ENCODE data around the gene ANKRD34B. TPM values are rescaled to one million over a fixed set of nuclear protein-coding genes. Genes with fewer than 3 reads are reported as not detected.

Gene ANKRD34B
- total RNA-seq, 1 experiment from 2014 or later: not detected

DNA sequence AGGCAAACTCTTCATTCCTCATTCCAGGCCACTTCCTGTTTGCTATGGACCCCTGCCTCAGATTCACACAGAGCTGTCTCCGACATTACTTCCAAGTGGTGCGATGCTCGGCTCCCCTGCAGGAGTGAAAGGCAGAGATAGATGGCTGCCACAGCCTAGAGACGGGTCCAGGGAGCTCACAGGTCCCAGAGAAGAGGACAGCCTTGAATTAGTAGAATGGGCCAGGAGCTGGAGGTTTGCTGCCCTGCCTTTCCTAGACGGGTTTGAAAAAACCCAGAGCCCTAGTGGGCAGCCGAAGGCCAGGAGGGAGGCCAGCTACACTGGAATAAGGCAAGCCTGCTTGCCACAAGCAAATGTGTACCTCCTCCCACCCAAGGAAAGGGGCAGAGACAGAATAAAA, 1.8 kb downstream of the ANKRD34B start:
- no peak overlapping the region for H3K27ac ChIP-seq (ENCODE audit: low read depth, low read length)
- RAD21 ChIA-PET (ENCODE audit: low non-redundant PET in 1 of 2, low total read pairs in 2 of 2, uncharacterized antibody in 2 of 2, unreplicated experiment in 2 of 2): no interaction called here
- no TSS peak for BruUV-seq (replicated peaks)
- no peak overlapping the region for H2AFZ ChIP-seq (ENCODE audit: low read depth, low read length, poor library complexity, severe bottlenecking)
- no peak overlapping the region for H3K9ac ChIP-seq (ENCODE audit: low read length)
- no peak overlapping the region for H3K4me3 ChIP-seq (replicated peaks in 1 of 2; ENCODE audit: low read depth in 1 of 2, low read length in 2 of 2)
- H3K4me1 ChIP-seq (ENCODE audit: control insufficient read depth in 1 of 2, insufficient read depth in 2 of 2, low read length in 2 of 2): peaks cover 0 to 3% of the 10 kb centered on the region in 2 experiments; a peak in 1 of 4 replicates
- H3K4me2 ChIP-seq (ENCODE audit: low read length): no peak overlapping the region
- intact Hi-C loops (cut with micrococcal nuclease): no loop called here
- H3K27me3 ChIP-seq (ENCODE audit: insufficient read depth, low read length): no peaks in the 10 kb centered on the region
- no peaks in the 10 kb centered on the region for H3K36me3 ChIP-seq (ENCODE audit: control insufficient read depth in 1 of 2, insufficient read depth in 2 of 2, low read length in 2 of 2)
- CTCF ChIA-PET: no interaction called here
- H3K79me2 ChIP-seq (ENCODE audit: insufficient read depth, low read length): no peaks in the 10 kb centered on the region
- no peak for ATAC-seq
- no peak for DNase-seq (ENCODE audit: low read depth, low spot score)
- H3K9me3 ChIP-seq (ENCODE audit: control insufficient read depth in 1 of 2, insufficient read depth in 1 of 2, low read depth in 1 of 2, low read length in 2 of 2): no peaks in the 10 kb centered on the region
- POLR2A ChIA-PET: no interaction called here
- H4K20me1 ChIP-seq (ENCODE audit: insufficient read depth): no peaks in the 10 kb centered on the region
- no peaks in the 10 kb centered on the region for H3K9me2 ChIP-seq (ENCODE audit: insufficient read depth)
- TF ChIP-seq REST (IDR thresholded peaks at IDR 0.05; ENCODE audit: low read depth) (no peak), FOSL1 (IDR thresholded peaks at IDR 0.05; ENCODE audit: low read depth) (no peak), EZH2 (IDR thresholded peaks at IDR 0.05) (no peak), SIN3A (IDR thresholded peaks at IDR 0.05; ENCODE audit: low read depth) (no peak)
- TF ChIP-seq, protein P1, sequence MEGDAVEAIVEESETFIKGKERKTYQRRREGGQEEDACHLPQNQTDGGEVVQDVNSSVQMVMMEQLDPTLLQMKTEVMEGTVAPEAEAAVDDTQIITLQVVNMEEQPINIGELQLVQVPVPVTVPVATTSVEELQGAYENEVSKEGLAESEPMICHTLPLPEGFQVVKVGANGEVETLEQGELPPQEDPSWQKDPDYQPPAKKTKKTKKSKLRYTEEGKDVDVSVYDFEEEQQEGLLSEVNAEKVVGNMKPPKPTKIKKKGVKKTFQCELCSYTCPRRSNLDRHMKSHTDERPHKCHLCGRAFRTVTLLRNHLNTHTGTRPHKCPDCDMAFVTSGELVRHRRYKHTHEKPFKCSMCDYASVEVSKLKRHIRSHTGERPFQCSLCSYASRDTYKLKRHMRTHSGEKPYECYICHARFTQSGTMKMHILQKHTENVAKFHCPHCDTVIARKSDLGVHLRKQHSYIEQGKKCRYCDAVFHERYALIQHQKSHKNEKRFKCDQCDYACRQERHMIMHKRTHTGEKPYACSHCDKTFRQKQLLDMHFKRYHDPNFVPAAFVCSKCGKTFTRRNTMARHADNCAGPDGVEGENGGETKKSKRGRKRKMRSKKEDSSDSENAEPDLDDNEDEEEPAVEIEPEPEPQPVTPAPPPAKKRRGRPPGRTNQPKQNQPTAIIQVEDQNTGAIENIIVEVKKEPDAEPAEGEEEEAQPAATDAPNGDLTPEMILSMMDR (IDR thresholded peaks at IDR 0.05 in 2 of 3, conservative IDR thresholded peaks at IDR 0.05 in 1 of 3; ENCODE audit: borderline replicate concordance in 1 of 3, insufficient read depth in 1 of 3, low read depth in 2 of 3, low read length in 2 of 3): no peak

All from HCT116 (cell line).